MM.1S (cell line): Measurements from ENCODE around the gene FAM3B.

Source experiments
- DNase-seq: peaks from one replicate; pipeline ENCODE4 v3.0.0-alpha.2; 2015
- H2AFZ ChIP-seq: fragments of 300-600 bp; sonication (generic); 2 replicates; pipeline ENCODE4 v1.6.0; 2016; ENCODE audit warnings: antibody characterized with exemption, low read length
- H3F3A ChIP-seq: fragments of 300-600 bp; sonication (generic); 2 replicates; pipeline ENCODE4 v1.6.1; 2016; ENCODE audit warnings: mild to moderate bottlenecking, antibody characterized with exemption, low read length, moderate library complexity, mixed read lengths; ENCODE audit not compliant: insufficient read depth
- H3K27ac ChIP-seq: fragments of 300-600 bp; sonication (generic); 2 replicates; pipeline ENCODE4 v1.5.1; 2016; ENCODE audit warnings: mild to moderate bottlenecking, low read length
- H3K27me3 ChIP-seq: fragments of 300-600 bp; sonication (generic); replicated peaks from 2 replicates; pipeline ENCODE4 v1.6.0; 2016; ENCODE audit warnings: low read length; ENCODE audit not compliant: insufficient read depth
- H3K36me3 ChIP-seq: fragments of 300-600 bp; sonication (generic); replicated peaks from 2 replicates; pipeline ENCODE4 v1.6.1; 2016; ENCODE audit warnings: mild to moderate bottlenecking, low read length, mixed read lengths; ENCODE audit not compliant: insufficient read depth
- H3K4me1 ChIP-seq: fragments of 300-600 bp; sonication (generic); 2 replicates; pipeline ENCODE4 v1.6.1; 2016; ENCODE audit warnings: low read length, mixed read lengths
- H3K4me2 ChIP-seq: fragments of 300-600 bp; sonication (generic); 2 replicates; pipeline ENCODE4 v1.6.0; 2016; ENCODE audit warnings: low read depth, low read length
- H3K4me3 ChIP-seq: fragments of 300-600 bp; sonication (generic); 2 replicates; pipeline ENCODE4 v1.5.1; 2016; ENCODE audit warnings: low read length, mixed read lengths
- H3K79me2 ChIP-seq: fragments of 300-600 bp; sonication (generic); 2 replicates; pipeline ENCODE4 v1.6.1; 2016; ENCODE audit warnings: mixed run types, low read length, mixed read lengths
- H3K9ac ChIP-seq: fragments of 300-600 bp; sonication (generic); 2 replicates; pipeline ENCODE4 v1.6.1; 2016; ENCODE audit warnings: low read length, mixed read lengths
- H3K9me2 ChIP-seq: fragments of 300-600 bp; sonication (generic); replicated peaks from 2 replicates; pipeline ENCODE4 v1.6.1; 2016; ENCODE audit warnings: mild to moderate bottlenecking, low read length, mixed read lengths; ENCODE audit not compliant: insufficient read depth
- H3K9me3 ChIP-seq: fragments of 300-600 bp; sonication (generic); replicated peaks from 2 replicates; pipeline ENCODE4 v1.6.1; 2016; ENCODE audit warnings: mild to moderate bottlenecking, low read length, mixed read lengths; ENCODE audit not compliant: insufficient read depth
- H4K20me1 ChIP-seq: fragments of 300-600 bp; sonication (generic); 2 replicates; pipeline ENCODE4 v1.6.1; 2016; ENCODE audit warnings: mild to moderate bottlenecking, low read length, moderate library complexity, mixed read lengths; ENCODE audit not compliant: insufficient read depth
- CTCF ChIP-seq: fragments of 300-600 bp; sonication (generic); IDR thresholded peaks from 2 replicates; pipeline ENCODE4 v1.5.1; 2016; ENCODE audit warnings: antibody characterized with exemption, low read length, mixed read lengths
- EZH2 ChIP-seq: fragments of 300-600 bp; sonication (generic); optimal IDR thresholded peaks from 2 replicates; pipeline ENCODE3; 2017; ENCODE audit warnings: low read depth, mild to moderate bottlenecking, antibody characterized with exemption, low read length, mixed read lengths
- EZH2phosphoT487 ChIP-seq: fragments of 300-600 bp; sonication (generic); IDR thresholded peaks from 2 replicates; pipeline ENCODE4 v1.6.1; 2018; ENCODE audit warnings: antibody characterized with exemption, low read length

FAM3B gene

DNA sequence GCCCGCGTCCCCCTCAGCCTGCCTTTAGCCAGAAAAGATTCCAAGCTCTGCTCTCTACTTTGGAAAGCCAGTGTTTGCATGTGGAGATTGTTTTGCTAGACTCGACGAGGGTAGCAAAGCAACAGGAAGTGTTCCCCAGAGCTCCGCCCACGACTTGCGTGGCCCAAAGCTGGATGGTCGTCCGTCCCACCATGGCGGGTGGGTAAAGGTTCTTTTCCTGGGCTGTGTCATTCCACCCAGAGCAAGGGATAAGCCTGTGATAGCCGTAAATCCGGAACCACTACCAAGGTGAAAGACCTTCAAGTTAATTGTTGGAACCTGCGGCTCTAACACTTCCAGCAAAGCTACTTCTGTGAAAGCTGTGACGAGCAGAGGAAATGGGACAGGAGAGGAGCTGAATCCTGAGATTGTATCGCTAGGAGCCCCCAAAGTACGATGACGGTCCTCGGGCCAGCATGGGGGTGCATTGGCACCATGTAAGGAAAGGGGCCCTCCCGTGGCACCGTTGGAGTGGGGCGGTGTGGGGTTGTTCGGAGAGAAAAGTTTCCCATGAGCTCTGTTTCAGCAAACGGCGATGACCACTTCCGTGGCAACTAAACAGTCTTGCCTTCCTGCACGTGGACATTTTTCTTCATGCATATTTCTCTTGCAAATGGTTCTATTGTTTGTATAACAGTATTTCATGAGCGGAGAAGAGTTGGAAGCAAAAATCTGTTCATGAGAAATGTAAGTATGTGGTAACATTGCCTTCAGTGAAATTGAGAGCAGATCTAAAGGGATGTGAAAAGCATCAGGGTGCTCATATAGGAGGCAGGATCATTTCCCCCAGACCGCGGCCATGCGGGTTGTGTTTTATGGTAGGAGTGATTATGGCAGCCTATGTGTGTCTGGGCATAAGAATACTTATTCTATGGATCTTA is 53.6 kb downstream of the FAM3B start:
- Histone ChIP-seq H3K9me2 (no peaks in the 10 kb centered on the region), H3K79me2 (no peaks in the 10 kb centered on the region), H3K4me1 (peaks cover 11% of the 10 kb centered on the region; the same call in 1 of the 2 replicates), H3K4me2 (no peak overlapping the region), H3K36me3 (no peaks in the 10 kb centered on the region), H3K4me3 (no peak overlapping the region), H3K9ac (no peak overlapping the region), H3K9me3 (no peaks in the 10 kb centered on the region), H3F3A (no peaks in the 10 kb centered on the region), H3K27ac (no peak overlapping the region), H4K20me1 (no peaks in the 10 kb centered on the region), H2AFZ (no peak overlapping the region), H3K27me3 (peaks cover 19% of the 10 kb centered on the region)
- no peak for TF ChIP-seq EZH2phosphoT487
- no peak for TF ChIP-seq EZH2
- TF ChIP-seq CTCF = no peak
- no peak for DNase-seq

GRCh38 chr21:41370840-41371684 is 54.5 kb downstream of the FAM3B start:
- Histone ChIP-seq H3K4me2 (no peak overlapping the region), H4K20me1 (no peaks in the 10 kb centered on the region), H3K4me1 (peaks cover 11% of the 10 kb centered on the region; the same call in 1 of the 2 replicates), H3K9ac (no peak overlapping the region), H3K9me2 (no peaks in the 10 kb centered on the region), H3K9me3 (no peaks in the 10 kb centered on the region), H3F3A (no peaks in the 10 kb centered on the region), H2AFZ (no peak overlapping the region), H3K4me3 (no peak overlapping the region), H3K36me3 (no peaks in the 10 kb centered on the region), H3K27me3 (peaks cover 19% of the 10 kb centered on the region), H3K27ac (no peak overlapping the region), H3K79me2 (no peaks in the 10 kb centered on the region)
- no peak for DNase-seq
- TF ChIP-seq EZH2phosphoT487 = no peak
- no peak for TF ChIP-seq CTCF
- no peak for TF ChIP-seq EZH2

DNA sequence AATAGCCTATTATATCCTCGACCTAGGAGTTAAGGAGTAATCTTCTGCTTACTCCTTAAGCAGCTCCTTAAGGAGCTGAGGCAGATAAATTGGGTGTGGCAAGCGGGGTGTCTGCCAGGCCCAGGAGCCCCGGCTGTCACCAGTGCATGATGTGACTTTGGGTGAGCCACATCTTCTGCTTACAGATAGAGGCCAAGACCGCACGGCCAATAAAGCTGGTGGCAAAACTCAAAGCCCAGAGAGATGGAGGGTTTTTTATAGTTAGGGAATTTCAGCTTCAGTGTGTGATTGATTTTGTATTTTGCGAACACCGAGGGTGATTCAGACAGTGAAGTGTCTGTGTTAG is 55.1 kb downstream of the FAM3B start:
- no peaks in the 10 kb centered on the region for H3K9me3 ChIP-seq
- TF ChIP-seq EZH2phosphoT487 = no peak
- no peak for TF ChIP-seq EZH2
- TF ChIP-seq CTCF = no peak
- H2AFZ ChIP-seq = no peak overlapping the region
- H3K4me1 ChIP-seq = peaks cover 11% of the 10 kb centered on the region; the same call in 1 of the 2 replicates
- H3K27ac ChIP-seq = no peak overlapping the region
- H3K27me3 ChIP-seq = peaks cover 19% of the 10 kb centered on the region
- no peak overlapping the region for H3K9ac ChIP-seq
- H3K4me2 ChIP-seq = no peak overlapping the region
- no peaks in the 10 kb centered on the region for H3K9me2 ChIP-seq
- no peak for DNase-seq
- no peaks in the 10 kb centered on the region for H3K36me3 ChIP-seq
- H3K79me2 ChIP-seq = no peaks in the 10 kb centered on the region
- H3K4me3 ChIP-seq = no peak overlapping the region
- no peaks in the 10 kb centered on the region for H3F3A ChIP-seq
- no peaks in the 10 kb centered on the region for H4K20me1 ChIP-seq
